Endothelial cell of umbilical vein (primary cell): ENCODE measurements around the gene GP5.

Source experiments
- EZH2 ChIP-seq: IDR thresholded peaks from 2 replicates; pipeline ENCODE4 v1.6.1; 2012; ENCODE audit warnings: borderline replicate concordance, low read depth, mild to moderate bottlenecking, moderate library complexity, low read length, inconsistent platforms; ENCODE audit not compliant: severe bottlenecking
- FOS ChIP-seq: IDR thresholded peaks from 2 replicates; pipeline ENCODE4 v1.6.1; 2011; ENCODE audit warnings: mild to moderate bottlenecking, low read length, moderate library complexity, borderline replicate concordance; ENCODE audit not compliant: insufficient read depth
- GATA2 ChIP-seq: IDR thresholded peaks from 2 replicates; pipeline ENCODE4 v1.7.0; 2011; ENCODE audit warnings: low read depth, mild to moderate bottlenecking, moderate library complexity, mixed read lengths, low read length; ENCODE audit not compliant: insufficient read length, insufficient read depth
- JUN ChIP-seq: IDR thresholded peaks from 2 replicates; pipeline ENCODE4 v1.6.1; 2011; ENCODE audit warnings: borderline replicate concordance, low read depth; ENCODE audit not compliant: insufficient read length, insufficient read depth
- MYC ChIP-seq: IDR thresholded peaks from one replicate; pipeline ENCODE4 v1.6.1; 2011; ENCODE audit warnings: mild to moderate bottlenecking, low read depth, low read length
- POLR2A ChIP-seq: IDR thresholded peaks from 2 replicates; pipeline ENCODE4 v1.6.1; 2012; ENCODE audit warnings: low read depth, mild to moderate bottlenecking, control low read depth, low read length
- POLR2AphosphoS5 ChIP-seq: IDR thresholded peaks from 2 replicates; pipeline ENCODE4 v1.6.1; 2012; ENCODE audit warnings: low read depth, mild to moderate bottlenecking, control low read depth, low read length, moderate library complexity; ENCODE audit not compliant: insufficient read depth
- TF ChIP-seq, protein P1 (sequence below), 2 donors: IDR thresholded peaks; 1 replicate in 1 of 2; 2 replicates in 1 of 2; pipeline ENCODE4 v1.5.1; 2011; ENCODE audit warnings: low read length in 2 of 2, mild to moderate bottlenecking in 2 of 2, moderate library complexity in 2 of 2, control low read depth in 1 of 2, inconsistent platforms in 1 of 2, low read depth in 1 of 2; ENCODE audit not compliant: insufficient read depth in 1 of 2; ENCODE audit errors: extremely low read depth in 1 of 2
- TF ChIP-seq, protein P2 (sequence below): IDR thresholded peaks from 2 replicates; pipeline ENCODE4 v1.6.1; 2011; ENCODE audit not compliant: insufficient read depth, insufficient read length

DNA sequence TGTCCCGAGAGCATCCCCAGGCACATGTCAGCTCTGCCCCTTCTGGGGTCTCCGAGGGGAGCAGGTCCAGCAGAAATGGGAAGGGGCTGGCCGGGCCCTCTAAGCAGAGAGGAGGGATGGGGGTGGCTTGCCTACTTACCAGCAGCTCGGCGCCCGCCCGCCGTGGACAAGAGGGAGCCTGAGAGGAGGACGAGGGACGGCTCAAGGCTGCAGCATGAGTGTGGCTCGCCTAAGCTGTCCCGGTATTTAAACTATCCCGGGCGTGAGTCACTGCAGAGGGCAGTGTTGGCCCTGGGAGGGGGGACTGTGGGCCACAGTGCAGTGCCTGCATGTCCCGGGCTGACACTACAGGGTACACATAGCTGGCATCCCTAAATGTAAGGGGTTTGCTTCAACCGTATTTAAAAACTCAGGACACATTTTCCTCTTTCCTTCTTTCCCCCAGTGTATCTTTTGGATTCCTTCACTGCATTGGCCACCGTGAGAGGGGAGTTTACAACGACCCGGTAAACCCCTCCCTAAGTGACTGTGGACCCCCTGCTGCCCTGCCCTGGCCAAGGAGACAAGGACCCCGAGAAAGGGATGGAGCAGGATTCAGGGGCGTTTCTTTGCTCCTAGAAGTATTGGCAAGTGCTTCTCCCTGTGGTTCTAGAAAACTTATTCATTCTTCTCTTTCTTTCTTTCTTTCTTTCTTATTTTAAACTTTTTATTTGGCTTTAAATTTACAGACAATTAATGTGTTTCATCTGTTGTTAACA is 29.4 kb downstream of the GP5 start, which contains the start of gene LRRC15:
- TF ChIP-seq EZH2 (no peak), POLR2A (no peak), POLR2AphosphoS5 (no peak), GATA2 (no peak), MYC (no peak), JUN (no peak), FOS (no peak)
- TF ChIP-seq, protein P1, sequence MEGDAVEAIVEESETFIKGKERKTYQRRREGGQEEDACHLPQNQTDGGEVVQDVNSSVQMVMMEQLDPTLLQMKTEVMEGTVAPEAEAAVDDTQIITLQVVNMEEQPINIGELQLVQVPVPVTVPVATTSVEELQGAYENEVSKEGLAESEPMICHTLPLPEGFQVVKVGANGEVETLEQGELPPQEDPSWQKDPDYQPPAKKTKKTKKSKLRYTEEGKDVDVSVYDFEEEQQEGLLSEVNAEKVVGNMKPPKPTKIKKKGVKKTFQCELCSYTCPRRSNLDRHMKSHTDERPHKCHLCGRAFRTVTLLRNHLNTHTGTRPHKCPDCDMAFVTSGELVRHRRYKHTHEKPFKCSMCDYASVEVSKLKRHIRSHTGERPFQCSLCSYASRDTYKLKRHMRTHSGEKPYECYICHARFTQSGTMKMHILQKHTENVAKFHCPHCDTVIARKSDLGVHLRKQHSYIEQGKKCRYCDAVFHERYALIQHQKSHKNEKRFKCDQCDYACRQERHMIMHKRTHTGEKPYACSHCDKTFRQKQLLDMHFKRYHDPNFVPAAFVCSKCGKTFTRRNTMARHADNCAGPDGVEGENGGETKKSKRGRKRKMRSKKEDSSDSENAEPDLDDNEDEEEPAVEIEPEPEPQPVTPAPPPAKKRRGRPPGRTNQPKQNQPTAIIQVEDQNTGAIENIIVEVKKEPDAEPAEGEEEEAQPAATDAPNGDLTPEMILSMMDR (IDR thresholded peaks at IDR 0.05; ENCODE audit: extremely low read depth in 1 of 2, insufficient read depth in 1 of 2, low read depth in 1 of 2, low read length in 2 of 2), result no peak
- TF ChIP-seq, protein P2, sequence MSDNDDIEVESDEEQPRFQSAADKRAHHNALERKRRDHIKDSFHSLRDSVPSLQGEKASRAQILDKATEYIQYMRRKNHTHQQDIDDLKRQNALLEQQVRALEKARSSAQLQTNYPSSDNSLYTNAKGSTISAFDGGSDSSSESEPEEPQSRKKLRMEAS, result no peak
